GM19324 (cell line): Measurements from ENCODE around the gene BRCA1.
"Not testable (repeated sequence)": the region's sequence is repeated elsewhere in the genome, so short reads cannot be mapped to it uniquely, and the experiment has no call there.

Experiments
- ATAC-seq: cut with Tn5 transposase; IDR thresholded peaks from one replicate; pipeline ENCODE4 v1.9.1; 2021; ENCODE audit warnings: mild to moderate bottlenecking, moderate library complexity; ENCODE audit not compliant: unreplicated experiment, low FRiP score

Gene BRCA1

GRCh38 chr17:43011728-43012472, 113.3 kb downstream of the BRCA1 start:
- no peak for ATAC-seq

DNA sequence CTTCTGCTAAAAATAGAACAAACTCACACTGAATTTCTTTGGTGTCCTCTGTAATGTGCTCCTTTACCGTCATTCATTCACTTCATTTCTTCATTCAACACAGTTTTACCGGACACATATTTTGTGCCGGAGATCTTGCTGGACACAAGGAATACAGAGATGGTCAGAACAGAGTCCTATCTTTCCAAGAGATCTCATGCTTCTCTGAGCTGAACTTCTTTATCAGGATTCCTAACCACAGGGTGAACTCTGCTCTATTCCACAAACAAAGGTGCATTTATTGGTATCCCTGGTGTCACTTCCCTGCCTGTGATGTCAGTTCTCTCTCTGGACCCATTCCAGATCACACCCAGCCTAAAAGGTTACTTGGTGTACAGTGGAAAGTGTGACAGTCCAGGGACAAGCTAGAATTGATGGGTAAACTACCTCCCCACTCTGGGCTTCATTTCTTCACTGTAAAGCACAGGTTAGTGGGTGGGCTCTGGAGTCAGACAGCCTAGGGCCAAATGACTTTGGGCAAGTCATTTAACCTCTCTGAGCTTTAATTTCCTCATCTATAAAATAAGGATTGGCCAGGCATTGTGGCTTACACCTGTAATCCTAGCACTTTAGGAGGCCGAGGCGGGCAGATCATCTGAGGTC, 114.4 kb downstream of the BRCA1 start:
- ATAC-seq, result no peak

- peak; percentile 79 for ATAC-seq
These were observed 118.3 kb downstream of the BRCA1 start, which contains the start of gene IFI35 for GRCh38 chr17:43006639-43007551. Gene IFI35 (plus strand): TSS chr17:43006784. CDS start chr17:43006948, 164 bp downstream.

- no peak for ATAC-seq
These were observed 121.5 kb downstream of the BRCA1 start for GRCh38 chr17:43003542-43004172.

- not testable (repeated sequence) for ATAC-seq
These were observed 124.3 kb downstream of the BRCA1 start for GRCh38 chr17:43000894-43001293.

DNA sequence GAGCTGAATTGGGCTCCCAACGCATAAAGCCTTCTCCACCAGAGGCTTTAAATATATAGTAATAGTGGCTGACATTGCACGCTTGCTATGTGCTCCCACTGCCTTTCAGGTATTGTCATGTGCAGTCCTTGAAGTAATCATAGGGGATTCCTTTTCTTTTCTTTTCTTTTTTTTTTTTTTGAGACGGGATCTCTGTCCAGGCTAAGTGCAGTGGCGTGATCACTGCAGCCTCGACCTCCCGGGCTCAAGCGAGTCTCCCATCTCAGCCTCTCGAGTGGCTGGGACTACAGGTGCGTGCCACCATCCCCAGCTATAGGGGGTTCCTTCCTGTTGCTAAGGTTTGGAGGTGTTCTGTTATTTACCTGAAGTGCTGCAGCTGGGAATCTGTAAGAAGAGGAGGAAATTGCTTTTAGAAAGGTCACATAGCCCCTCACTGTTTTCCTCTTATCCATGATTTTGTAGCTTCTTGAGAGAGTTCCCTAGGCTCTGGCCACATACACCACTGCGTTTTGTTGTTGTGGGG, 126.1 kb downstream of the BRCA1 start:
- no peak for ATAC-seq

DNA sequence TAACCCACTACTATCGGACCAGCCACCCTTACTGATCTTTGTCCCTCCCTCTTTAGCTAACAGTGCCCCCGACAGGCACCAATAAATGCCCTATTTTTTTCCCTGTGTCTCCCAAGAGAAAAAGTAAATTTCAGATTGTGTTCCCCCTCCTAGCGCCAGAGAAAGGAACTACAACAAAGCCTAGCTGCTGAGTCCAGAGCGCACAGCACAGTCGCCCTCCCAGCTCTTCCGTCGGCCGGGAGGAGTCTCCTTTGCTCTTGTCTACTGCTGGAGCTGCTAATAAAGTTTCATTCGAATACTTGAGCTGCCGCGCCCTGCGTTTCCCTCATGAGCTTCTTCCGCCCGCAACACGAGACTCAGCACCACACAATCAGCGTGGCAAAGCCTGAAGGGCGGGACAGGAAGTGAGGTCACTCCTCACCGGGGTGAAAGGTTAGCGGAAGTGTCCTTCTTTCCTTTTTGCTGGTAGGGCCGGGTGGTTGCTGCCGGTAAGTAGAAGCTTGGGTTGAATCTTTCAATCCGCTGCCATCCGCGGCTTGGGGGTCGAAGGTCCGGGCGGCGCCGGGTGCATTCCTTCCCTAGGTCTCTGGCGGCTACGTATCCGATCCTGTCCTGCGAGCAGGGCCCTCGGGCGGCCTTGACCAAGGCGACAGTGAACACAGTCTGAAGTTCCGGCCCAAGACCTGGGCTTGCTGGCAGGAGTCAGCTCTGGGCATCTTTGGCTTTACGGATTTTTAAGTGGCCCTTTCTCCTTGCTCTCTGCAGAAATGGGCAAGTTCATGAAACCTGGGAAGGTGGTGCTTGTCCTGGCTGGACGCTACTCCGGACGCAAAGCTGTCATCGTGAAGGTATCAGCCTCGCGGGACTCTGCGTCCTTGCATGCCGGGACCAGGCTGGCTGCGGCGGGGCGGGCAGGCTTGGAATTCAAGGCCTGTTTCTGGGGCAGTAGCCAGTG, 126.9 kb downstream of the BRCA1 start, which contains the start of gene RPL27:
RPL27 (plus strand) TSS at position 436 of the 955 bp plus-strand sequence; CDS start at position 768, 332 bp downstream.
- ATAC-seq, result peak; percentile 91

- ATAC-seq, result no peak
These were observed 127.7 kb downstream of the BRCA1 start for GRCh38 chr17:42997390-42997983.
